ENCODE results near the gene NEU4. TPM values are rescaled to one million over a fixed set of nuclear protein-coding genes. Genes with fewer than 3 reads are reported as not detected.

The NEU4 gene
- total RNA-seq, 4 donors from 2014 or later = 58.1 to 195 (median 93.9) TPM

DNA sequence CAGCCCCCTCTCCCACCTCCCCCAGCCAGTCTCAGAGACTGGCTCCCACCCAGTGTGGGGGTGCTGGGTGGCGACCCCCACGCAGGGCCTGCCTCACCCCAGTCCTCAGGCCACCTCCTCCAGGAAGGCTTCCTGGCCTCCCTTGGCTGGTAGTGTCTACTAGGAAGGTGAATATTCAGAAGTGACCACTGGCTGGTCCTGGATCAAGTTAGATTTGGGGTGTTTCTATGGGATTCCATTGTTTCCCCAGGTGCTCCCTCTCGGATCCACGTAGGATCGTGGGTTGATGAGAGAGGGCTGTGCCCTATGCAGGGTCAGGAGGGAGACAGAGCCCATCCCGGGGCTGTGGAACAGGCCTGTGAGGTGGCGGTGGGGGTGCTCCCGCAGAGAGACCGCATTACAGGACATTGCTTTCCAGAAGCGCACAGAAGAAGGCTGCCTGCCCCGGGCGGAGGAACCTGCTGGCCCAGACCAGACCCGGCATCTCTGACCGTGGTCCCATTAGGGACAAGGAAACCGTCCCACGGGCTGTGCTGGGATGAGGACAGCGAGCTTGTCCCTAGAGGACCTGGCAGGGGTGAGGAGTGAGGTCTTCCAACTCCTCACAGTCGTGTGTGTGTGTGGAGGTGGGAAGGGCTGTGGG, 46.4 kb downstream of the NEU4 start:
- intact Hi-C loops (cut with DNase I; ENCODE audit: low total_unique reads) = no loop called here
- in situ Hi-C loops (cut with MboI; ENCODE audit: low pct_ligation_motif_present in 1 of 4, low pct_unique_long_range_greater_than_20kb in 1 of 4, low sequenced_read_pairs in 3 of 4) = no loop called here
- WGBS, 2 donors (ENCODE audit: low coverage in 1 of 2) = 79 to 90% methylated on average over 4 to 17 of the region's 18 CpGs
- no peak for DNase-seq
- Histone ChIP-seq H3K27me3 (peaks cover 17% of the 10 kb centered on the region), H3K36me3 (no peaks in the 10 kb centered on the region), H3K4me3 (no peak overlapping the region), H3K4me1 (peaks cover 10 to 17% (median 14%) of the 10 kb centered on the region in 4 donors), H3K27ac (no peak overlapping the region), H3K9me3 (no peaks in the 10 kb centered on the region)
- TF ChIP-seq, protein P1, sequence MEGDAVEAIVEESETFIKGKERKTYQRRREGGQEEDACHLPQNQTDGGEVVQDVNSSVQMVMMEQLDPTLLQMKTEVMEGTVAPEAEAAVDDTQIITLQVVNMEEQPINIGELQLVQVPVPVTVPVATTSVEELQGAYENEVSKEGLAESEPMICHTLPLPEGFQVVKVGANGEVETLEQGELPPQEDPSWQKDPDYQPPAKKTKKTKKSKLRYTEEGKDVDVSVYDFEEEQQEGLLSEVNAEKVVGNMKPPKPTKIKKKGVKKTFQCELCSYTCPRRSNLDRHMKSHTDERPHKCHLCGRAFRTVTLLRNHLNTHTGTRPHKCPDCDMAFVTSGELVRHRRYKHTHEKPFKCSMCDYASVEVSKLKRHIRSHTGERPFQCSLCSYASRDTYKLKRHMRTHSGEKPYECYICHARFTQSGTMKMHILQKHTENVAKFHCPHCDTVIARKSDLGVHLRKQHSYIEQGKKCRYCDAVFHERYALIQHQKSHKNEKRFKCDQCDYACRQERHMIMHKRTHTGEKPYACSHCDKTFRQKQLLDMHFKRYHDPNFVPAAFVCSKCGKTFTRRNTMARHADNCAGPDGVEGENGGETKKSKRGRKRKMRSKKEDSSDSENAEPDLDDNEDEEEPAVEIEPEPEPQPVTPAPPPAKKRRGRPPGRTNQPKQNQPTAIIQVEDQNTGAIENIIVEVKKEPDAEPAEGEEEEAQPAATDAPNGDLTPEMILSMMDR (IDR thresholded peaks at IDR 0.05) = no peak
- TF ChIP-seq POLR2A (IDR thresholded peaks at IDR 0.05) (no peak), EP300 (IDR thresholded peaks at IDR 0.05; ENCODE audit: low read depth) (no peak), POLR2AphosphoS5 (IDR thresholded peaks at IDR 0.05) (no peak)

- no peak overlapping the region for H3K27ac ChIP-seq
- intact Hi-C loops (cut with DNase I; ENCODE audit: low total_unique reads) = no loop called here
- peaks cover 12 to 18% (median 15%) of the 10 kb centered on the region in 4 donors for H3K4me1 ChIP-seq
- H3K27me3 ChIP-seq = peaks cover 17% of the 10 kb centered on the region
- TF ChIP-seq POLR2AphosphoS5 (IDR thresholded peaks at IDR 0.05) (no peak), POLR2A (IDR thresholded peaks at IDR 0.05) (no peak), EP300 (IDR thresholded peaks at IDR 0.05; ENCODE audit: low read depth) (no peak)
- TF ChIP-seq, protein P1 (IDR thresholded peaks at IDR 0.05) = no peak
- 83 to 88% methylated on average over 4 to 20 of the region's 20 CpGs for WGBS, 2 donors (ENCODE audit: low coverage in 1 of 2)
- DNase-seq = no peak
- no peaks in the 10 kb centered on the region for H3K36me3 ChIP-seq
- no peak overlapping the region for H3K4me3 ChIP-seq
- no peaks in the 10 kb centered on the region for H3K9me3 ChIP-seq
- in situ Hi-C loops (cut with MboI; ENCODE audit: low pct_ligation_motif_present in 1 of 4, low pct_unique_long_range_greater_than_20kb in 1 of 4, low sequenced_read_pairs in 3 of 4) = no loop called here
These were observed 47.0 kb downstream of the NEU4 start for GRCh38 chr2:241855888-241856422.

GRCh38 chr2:241857041-241857541, 48.1 kb downstream of the NEU4 start:
- 64% methylated on average over 27 of the region's 28 CpGs; no CpG with 5 or more reads in 1 of the 2 donors for WGBS, 2 donors (ENCODE audit: low coverage in 1 of 2)
- in situ Hi-C loops (cut with MboI; ENCODE audit: low pct_ligation_motif_present in 1 of 4, low pct_unique_long_range_greater_than_20kb in 1 of 4, low sequenced_read_pairs in 3 of 4) = no loop called here
- DNase-seq = no peak

GRCh38 chr2:241857572-241858121, 48.7 kb downstream of the NEU4 start:
- intact Hi-C loops (cut with DNase I; ENCODE audit: low total_unique reads) (no loop called here), in situ Hi-C loops (cut with MboI; ENCODE audit: low pct_ligation_motif_present in 1 of 4, low pct_unique_long_range_greater_than_20kb in 1 of 4, low sequenced_read_pairs in 3 of 4) (no loop called here)
- Histone ChIP-seq H3K9me3 (no peaks in the 10 kb centered on the region), H3K27ac (no peak overlapping the region), H3K36me3 (no peaks in the 10 kb centered on the region), H3K4me1 (peaks cover 12 to 18% (median 15%) of the 10 kb centered on the region in 4 donors), H3K4me3 (peak overlapping the region in 1 of 4 donors; percentile 1), H3K27me3 (peaks cover 24% of the 10 kb centered on the region)
- no peak for DNase-seq
- TF ChIP-seq POLR2AphosphoS5 (IDR thresholded peaks at IDR 0.05) = no peak
- no peak for TF ChIP-seq POLR2A (IDR thresholded peaks at IDR 0.05)
- TF ChIP-seq, protein P1 (IDR thresholded peaks at IDR 0.05) = no peak
- TF ChIP-seq EP300 (IDR thresholded peaks at IDR 0.05; ENCODE audit: low read depth) = no peak
- 40 to 71% methylated on average over 2 to 17 of the region's 18 CpGs for WGBS, 2 donors (ENCODE audit: low coverage in 1 of 2)

More at GRCh38 chr2:241857041-241857541, 48.1 kb downstream of the NEU4 start:
- intact Hi-C loops (cut with DNase I; ENCODE audit: low total_unique reads) = no loop called here
- H3K4me1 ChIP-seq = peaks cover 12 to 18% (median 15%) of the 10 kb centered on the region in 4 donors
- no peaks in the 10 kb centered on the region for H3K9me3 ChIP-seq
- peaks cover 18% of the 10 kb centered on the region for H3K27me3 ChIP-seq
- H3K27ac ChIP-seq = no peak overlapping the region
- H3K36me3 ChIP-seq = no peaks in the 10 kb centered on the region
- peak overlapping the region in 1 of 4 donors; percentile 1 for H3K4me3 ChIP-seq
- TF ChIP-seq EP300 (IDR thresholded peaks at IDR 0.05; ENCODE audit: low read depth) (no peak), POLR2A (IDR thresholded peaks at IDR 0.05) (no peak), POLR2AphosphoS5 (IDR thresholded peaks at IDR 0.05) (no peak)
- TF ChIP-seq, protein P1 (IDR thresholded peaks at IDR 0.05) = no peak

Measured in transverse colon (tissue), 4 donors.